Stimulated activated CD8-positive, alpha-beta memory T cell treated with anti-CD3 and anti-CD28 coated beads, Interleukin-15, amount 100 ng/mL, for 4 hours (primary cell): ENCODE data around the gene CD248.

Experiments used
- DNase-seq, 2 donors: peaks; one replicate each; pipeline ENCODE4 v3.0.0-alpha.2; 2020; ENCODE audit warnings: low read depth in 2 of 2

The CD248 gene

GRCh38 chr11:66340596-66341501, 24.0 kb upstream of the CD248 start:
- DNase-seq: no peak

- DNase-seq: no peak
Observed at GRCh38 chr11:66339686-66340483, 23.0 kb upstream of the CD248 start.

GRCh38 chr11:66339162-66339675, 22.4 kb upstream of the CD248 start:
- no peak for DNase-seq

- no peak for DNase-seq
Observed at GRCh38 chr11:66338276-66339161, 21.7 kb upstream of the CD248 start.

- no peak for DNase-seq
Observed at GRCh38 chr11:66337103-66337899, 20.5 kb upstream of the CD248 start.

GRCh38 chr11:66336234-66337102, 19.6 kb upstream of the CD248 start, which contains the start of gene RIN1:
RIN1 (minus strand) TSS chr11:66336434; CDS start chr11:66336402, 32 bp downstream.
- DNase-seq: no peak

GRCh38 chr11:66335531-66336233, 18.8 kb upstream of the CD248 start:
- no peak for DNase-seq

GRCh38 chr11:66334605-66335442, 18.0 kb upstream of the CD248 start:
- DNase-seq: no peak

- DNase-seq: no peak
Observed at GRCh38 chr11:66333896-66334604, 17.2 kb upstream of the CD248 start.

- DNase-seq: no peak
Observed at GRCh38 chr11:66333220-66333877, 16.5 kb upstream of the CD248 start.

- DNase-seq: no peak
Observed at GRCh38 chr11:66332371-66333219, 15.8 kb upstream of the CD248 start.

- DNase-seq: no peak
Observed at GRCh38 chr11:66331542-66332370, 14.9 kb upstream of the CD248 start.

GRCh38 chr11:66330931-66331330, 14.1 kb upstream of the CD248 start:
- no peak for DNase-seq

GRCh38 chr11:66329165-66329673, 12.4 kb upstream of the CD248 start:
- DNase-seq: no peak
